ENCODE data around the gene SPACA5.

GRCh38 chrX:48030237-48030636, 23.4 kb downstream of the SPACA5 start:
- no peak for TF ChIP-seq POLR2A (IDR thresholded peaks at IDR 0.05; ENCODE audit: low read depth, low read length)
- TF ChIP-seq TAF1 (IDR thresholded peaks at IDR 0.05; ENCODE audit: borderline replicate concordance, low read depth, low read length): no peak
